HEK293 (cell line): ENCODE results near the gene ANKRD22.

Source experiments
- GLIS2 ChIP-seq: fragments of 450-650 bp; formaldehyde crosslinking; IDR thresholded peaks from 2 replicates; pipeline ENCODE4 v1.5.1; 2016; ENCODE audit warnings: missing biosample characterization, missing genetic modification characterization
- ZBTB20 ChIP-seq: fragments of 450-650 bp; formaldehyde crosslinking; IDR thresholded peaks from 2 replicates; pipeline ENCODE4 v1.5.1; 2016; ENCODE audit warnings: missing biosample characterization, missing genetic modification characterization
- ZBTB7A ChIP-seq: fragments of 450-650 bp; formaldehyde crosslinking; IDR thresholded peaks from 2 replicates; pipeline ENCODE4 v1.5.1; 2016; ENCODE audit warnings: low read depth, missing biosample characterization, missing genetic modification characterization
- ZNF302 ChIP-seq: fragments of 450-650 bp; formaldehyde crosslinking; IDR thresholded peaks from 2 replicates; pipeline ENCODE4 v1.5.1; 2016; ENCODE audit warnings: missing biosample characterization, missing genetic modification characterization, low read depth
- ZNF473 ChIP-seq: fragments of 450-650 bp; formaldehyde crosslinking; IDR thresholded peaks from 2 replicates; pipeline ENCODE4 v1.5.1; 2017; ENCODE audit warnings: missing biosample characterization, missing genetic modification characterization
- TF ChIP-seq, protein P1 (sequence below): fragments of 450-650 bp; formaldehyde crosslinking; IDR thresholded peaks from 2 replicates; pipeline ENCODE4 v1.5.1; 2016; ENCODE audit warnings: missing biosample characterization, missing genetic modification characterization
- TF ChIP-seq, protein P2 (sequence below): fragments of 450-650 bp; formaldehyde crosslinking; IDR thresholded peaks from 2 replicates; pipeline ENCODE4 v1.5.1; 2016; ENCODE audit warnings: missing biosample characterization, missing genetic modification characterization
- TF ChIP-seq, protein P3 (sequence below): fragments of 450-650 bp; formaldehyde crosslinking; IDR thresholded peaks from 2 replicates; pipeline ENCODE4 v1.5.1; 2016; ENCODE audit warnings: missing biosample characterization, missing genetic modification characterization, low read depth
- TF ChIP-seq, protein P4 (sequence below): fragments of 450-650 bp; formaldehyde crosslinking; IDR thresholded peaks from 2 replicates; pipeline ENCODE4 v1.5.1; 2016; ENCODE audit warnings: missing biosample characterization, missing genetic modification characterization
- TF ChIP-seq, protein P5 (sequence below): fragments of 450-650 bp; formaldehyde crosslinking; conservative IDR thresholded peaks from 2 replicates; pipeline ENCODE4 v1.5.1; 2016; ENCODE audit warnings: low read depth, missing biosample characterization, missing genetic modification characterization

DNA sequence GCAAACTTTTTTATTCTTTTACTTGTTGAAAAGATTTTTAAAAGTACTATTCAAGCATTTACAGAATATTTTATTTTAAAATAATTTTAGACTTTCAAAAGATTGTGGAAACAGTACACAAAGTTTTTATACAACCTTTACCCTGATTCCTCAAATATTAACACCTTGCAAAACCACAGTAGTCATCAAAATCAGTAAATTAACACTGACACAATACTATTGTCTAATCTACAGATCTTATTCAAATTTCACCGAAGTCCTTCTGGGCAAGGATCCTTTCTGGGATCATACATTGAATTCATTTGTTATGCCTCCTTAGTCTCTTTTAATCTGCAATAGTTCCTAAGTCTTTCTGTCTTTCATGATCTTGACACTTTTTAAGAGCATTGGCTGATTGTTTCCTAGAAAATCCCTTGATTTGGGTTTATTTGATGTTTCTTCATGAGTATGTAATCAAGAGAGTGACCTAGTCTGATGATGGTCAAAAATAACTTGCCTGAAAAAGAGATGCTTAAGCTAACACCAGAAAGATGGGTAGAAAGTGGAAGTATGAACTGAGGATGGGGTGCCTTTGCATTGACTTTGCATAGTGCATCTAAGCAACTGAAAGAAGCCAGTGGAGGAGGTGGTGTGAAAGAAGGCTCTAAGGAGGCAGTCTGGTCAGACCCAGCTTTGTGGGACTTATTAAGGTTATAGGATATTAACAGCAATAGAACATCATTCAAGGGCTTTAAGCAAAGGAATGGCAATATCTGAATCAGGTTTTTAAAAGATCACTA is 38.1 kb upstream of the ANKRD22 start:
- TF ChIP-seq ZBTB7A (no peak), ZNF473 (tag by site-specific recombination) (no peak), ZNF302 (no peak), GLIS2 (no peak), ZBTB20 (no peak)
- TF ChIP-seq, protein P1, sequence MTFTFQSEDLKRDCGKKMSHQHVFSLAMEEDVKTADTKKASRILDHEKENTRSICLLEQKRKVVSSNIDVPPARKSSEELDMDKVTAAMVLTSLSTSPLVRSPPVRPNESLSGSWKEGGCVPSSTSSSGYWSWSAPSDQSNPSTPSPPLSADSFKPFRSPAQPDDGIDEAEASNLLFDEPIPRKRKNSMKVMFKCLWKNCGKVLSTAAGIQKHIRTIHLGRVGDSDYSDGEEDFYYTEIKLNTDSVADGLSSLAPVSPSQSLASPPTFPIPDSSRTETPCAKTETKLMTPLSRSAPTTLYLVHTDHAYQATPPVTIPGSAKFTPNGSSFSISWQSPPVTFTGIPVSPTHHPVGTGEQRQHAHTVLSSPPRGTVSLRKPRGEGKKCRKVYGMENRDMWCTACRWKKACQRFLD (tag by site-specific recombination), result no peak
- TF ChIP-seq, protein P2, sequence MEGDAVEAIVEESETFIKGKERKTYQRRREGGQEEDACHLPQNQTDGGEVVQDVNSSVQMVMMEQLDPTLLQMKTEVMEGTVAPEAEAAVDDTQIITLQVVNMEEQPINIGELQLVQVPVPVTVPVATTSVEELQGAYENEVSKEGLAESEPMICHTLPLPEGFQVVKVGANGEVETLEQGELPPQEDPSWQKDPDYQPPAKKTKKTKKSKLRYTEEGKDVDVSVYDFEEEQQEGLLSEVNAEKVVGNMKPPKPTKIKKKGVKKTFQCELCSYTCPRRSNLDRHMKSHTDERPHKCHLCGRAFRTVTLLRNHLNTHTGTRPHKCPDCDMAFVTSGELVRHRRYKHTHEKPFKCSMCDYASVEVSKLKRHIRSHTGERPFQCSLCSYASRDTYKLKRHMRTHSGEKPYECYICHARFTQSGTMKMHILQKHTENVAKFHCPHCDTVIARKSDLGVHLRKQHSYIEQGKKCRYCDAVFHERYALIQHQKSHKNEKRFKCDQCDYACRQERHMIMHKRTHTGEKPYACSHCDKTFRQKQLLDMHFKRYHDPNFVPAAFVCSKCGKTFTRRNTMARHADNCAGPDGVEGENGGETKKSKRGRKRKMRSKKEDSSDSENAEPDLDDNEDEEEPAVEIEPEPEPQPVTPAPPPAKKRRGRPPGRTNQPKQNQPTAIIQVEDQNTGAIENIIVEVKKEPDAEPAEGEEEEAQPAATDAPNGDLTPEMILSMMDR (tag by site-specific recombination), result no peak
- TF ChIP-seq, protein P3, sequence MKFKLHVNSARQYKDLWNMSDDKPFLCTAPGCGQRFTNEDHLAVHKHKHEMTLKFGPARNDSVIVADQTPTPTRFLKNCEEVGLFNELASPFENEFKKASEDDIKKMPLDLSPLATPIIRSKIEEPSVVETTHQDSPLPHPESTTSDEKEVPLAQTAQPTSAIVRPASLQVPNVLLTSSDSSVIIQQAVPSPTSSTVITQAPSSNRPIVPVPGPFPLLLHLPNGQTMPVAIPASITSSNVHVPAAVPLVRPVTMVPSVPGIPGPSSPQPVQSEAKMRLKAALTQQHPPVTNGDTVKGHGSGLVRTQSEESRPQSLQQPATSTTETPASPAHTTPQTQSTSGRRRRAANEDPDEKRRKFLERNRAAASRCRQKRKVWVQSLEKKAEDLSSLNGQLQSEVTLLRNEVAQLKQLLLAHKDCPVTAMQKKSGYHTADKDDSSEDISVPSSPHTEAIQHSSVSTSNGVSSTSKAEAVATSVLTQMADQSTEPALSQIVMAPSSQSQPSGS, result no peak
- TF ChIP-seq, protein P4, sequence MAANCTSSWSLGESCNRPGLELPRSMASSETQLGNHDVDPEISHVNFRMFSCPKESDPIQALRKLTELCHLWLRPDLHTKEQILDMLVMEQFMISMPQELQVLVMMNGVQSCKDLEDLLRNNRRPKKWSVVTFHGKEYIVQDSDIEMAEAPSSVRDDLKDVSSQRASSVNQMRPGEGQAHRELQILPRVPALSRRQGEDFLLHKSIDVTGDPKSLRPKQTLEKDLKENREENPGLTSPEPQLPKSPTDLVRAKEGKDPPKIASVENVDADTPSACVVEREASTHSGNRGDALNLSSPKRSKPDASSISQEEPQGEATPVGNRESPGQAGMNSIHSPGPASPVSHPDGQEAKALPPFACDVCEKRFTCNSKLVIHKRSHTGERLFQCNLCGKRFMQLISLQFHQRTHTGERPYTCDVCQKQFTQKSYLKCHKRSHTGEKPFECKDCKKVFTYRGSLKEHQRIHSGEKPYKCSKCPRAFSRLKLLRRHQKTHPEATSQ (tag by site-specific recombination), result no peak
- TF ChIP-seq, protein P5, sequence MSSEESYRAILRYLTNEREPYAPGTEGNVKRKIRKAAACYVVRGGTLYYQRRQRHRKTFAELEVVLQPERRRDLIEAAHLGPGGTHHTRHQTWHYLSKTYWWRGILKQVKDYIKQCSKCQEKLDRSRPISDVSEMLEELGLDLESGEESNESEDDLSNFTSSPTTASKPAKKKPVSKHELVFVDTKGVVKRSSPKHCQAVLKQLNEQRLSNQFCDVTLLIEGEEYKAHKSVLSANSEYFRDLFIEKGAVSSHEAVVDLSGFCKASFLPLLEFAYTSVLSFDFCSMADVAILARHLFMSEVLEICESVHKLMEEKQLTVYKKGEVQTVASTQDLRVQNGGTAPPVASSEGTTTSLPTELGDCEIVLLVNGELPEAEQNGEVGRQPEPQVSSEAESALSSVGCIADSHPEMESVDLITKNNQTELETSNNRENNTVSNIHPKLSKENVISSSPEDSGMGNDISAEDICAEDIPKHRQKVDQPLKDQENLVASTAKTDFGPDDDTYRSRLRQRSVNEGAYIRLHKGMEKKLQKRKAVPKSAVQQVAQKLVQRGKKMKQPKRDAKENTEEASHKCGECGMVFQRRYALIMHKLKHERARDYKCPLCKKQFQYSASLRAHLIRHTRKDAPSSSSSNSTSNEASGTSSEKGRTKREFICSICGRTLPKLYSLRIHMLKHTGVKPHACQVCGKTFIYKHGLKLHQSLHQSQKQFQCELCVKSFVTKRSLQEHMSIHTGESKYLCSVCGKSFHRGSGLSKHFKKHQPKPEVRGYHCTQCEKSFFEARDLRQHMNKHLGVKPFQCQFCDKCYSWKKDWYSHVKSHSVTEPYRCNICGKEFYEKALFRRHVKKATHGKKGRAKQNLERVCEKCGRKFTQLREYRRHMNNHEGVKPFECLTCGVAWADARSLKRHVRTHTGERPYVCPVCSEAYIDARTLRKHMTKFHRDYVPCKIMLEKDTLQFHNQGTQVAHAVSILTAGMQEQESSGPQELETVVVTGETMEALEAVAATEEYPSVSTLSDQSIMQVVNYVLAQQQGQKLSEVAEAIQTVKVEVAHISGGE (tag by site-specific recombination), result no peak
